Thyroid gland (tissue), 4 donors: ENCODE measurements around the gene DYNC2LI1.

Experiments used
- POLR2A ChIP-seq, 2 donors: fragments of 450-650 bp; IDR thresholded peaks; one replicate each; pipeline ENCODE4 v1.6.1; 2017; ENCODE audit warnings: antibody characterized with exemption in 2 of 2, mild to moderate bottlenecking in 2 of 2, moderate library complexity in 1 of 2
- TF ChIP-seq, protein P1 (sequence below), 6 experiments: fragments of 200-600 bp in 3 of 6; fragments of 450-650 bp in 3 of 6; sonication (generic) in 3 of 6; IDR thresholded peaks; one replicate each; pipeline ENCODE4 v1.5.1; 2016 to 2019; ENCODE audit warnings: antibody characterized with exemption in 6 of 6, mild to moderate bottlenecking in 2 of 6, inconsistent platforms in 1 of 6, moderate library complexity in 1 of 6

DNA sequence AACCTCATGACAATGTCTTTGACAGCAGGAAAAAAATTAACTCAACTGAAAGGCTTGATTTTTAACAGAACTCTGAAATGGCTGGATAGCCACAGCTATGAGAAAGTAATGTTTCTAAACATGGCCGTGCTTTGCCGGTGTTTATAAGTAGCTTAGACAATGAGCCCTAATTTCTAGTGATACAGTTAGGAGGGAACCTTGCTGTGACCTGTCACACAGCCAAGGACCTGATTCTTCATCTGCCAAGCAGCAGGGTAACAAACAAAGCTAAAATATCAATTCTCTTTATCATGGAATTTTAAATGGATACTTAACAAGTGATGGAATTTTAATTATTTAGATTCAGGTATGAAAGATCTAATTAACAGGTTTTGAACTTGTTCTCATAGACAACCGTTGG, 24.3 kb upstream of the DYNC2LI1 start:
- TF ChIP-seq POLR2A (IDR thresholded peaks at IDR 0.05) = no peak
- TF ChIP-seq, protein P1, sequence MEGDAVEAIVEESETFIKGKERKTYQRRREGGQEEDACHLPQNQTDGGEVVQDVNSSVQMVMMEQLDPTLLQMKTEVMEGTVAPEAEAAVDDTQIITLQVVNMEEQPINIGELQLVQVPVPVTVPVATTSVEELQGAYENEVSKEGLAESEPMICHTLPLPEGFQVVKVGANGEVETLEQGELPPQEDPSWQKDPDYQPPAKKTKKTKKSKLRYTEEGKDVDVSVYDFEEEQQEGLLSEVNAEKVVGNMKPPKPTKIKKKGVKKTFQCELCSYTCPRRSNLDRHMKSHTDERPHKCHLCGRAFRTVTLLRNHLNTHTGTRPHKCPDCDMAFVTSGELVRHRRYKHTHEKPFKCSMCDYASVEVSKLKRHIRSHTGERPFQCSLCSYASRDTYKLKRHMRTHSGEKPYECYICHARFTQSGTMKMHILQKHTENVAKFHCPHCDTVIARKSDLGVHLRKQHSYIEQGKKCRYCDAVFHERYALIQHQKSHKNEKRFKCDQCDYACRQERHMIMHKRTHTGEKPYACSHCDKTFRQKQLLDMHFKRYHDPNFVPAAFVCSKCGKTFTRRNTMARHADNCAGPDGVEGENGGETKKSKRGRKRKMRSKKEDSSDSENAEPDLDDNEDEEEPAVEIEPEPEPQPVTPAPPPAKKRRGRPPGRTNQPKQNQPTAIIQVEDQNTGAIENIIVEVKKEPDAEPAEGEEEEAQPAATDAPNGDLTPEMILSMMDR (IDR thresholded peaks at IDR 0.05) = no peak
